ENCODE data around the gene JMY. TPM values are rescaled to one million over a fixed set of nuclear protein-coding genes. Genes with fewer than 3 reads are reported as not detected.

JMY gene
- total RNA-seq (2021; fragmentation: NEBNext Ultra II Directional; extraction: Animal tissue kit (Norgen Biotek cat#: 25700)) (13.9 and 14.0 TPM in 2 replicates), polyA plus RNA-seq (2011; rRNA removed) (1.7 and 2.8 TPM in 2 replicates), polyA minus RNA-seq (2011; rRNA and poly(A)+ RNA removed) (6.9 and 8.2 TPM in 2 replicates)
- 3.0 TPM for polyA plus RNA-seq (2011; cell fraction: cytosol; rRNA removed)
- polyA plus RNA-seq (2011; cell fraction: nucleus; rRNA removed), result 2.6 TPM
- polyA plus RNA-seq (2012, experiment 1 of 2), result 3.7 to 6.4 TPM (median 3.9 TPM) in 4 replicates
- 0.30 TPM for polyA plus RNA-seq (2012, experiment 2 of 2)
- polyA plus RNA-seq (2013, experiment 1 of 2), result 4.8 TPM
- 4.3 TPM for polyA plus RNA-seq (2013, experiment 2 of 2)
- polyA minus RNA-seq (2011; cell fraction: cytosol; rRNA and poly(A)+ RNA removed), result 8.6 TPM
- polyA minus RNA-seq (2011; cell fraction: nucleus; rRNA and poly(A)+ RNA removed), result 14.1 TPM
- long read RNA-seq, experiment 1, partial matches to known transcripts, result 5 of 10 reads
- long read RNA-seq, experiment 1, other reads (novel, unspliced or antisense), result 5 of 10 reads
- long read RNA-seq, experiment 2, result 0 reads

GRCh38 chr5:79235634-79236361 lies at the start of gene JMY:
TSS of gene JMY (plus strand) at chr5:79236131. CDS start at chr5:79236651, 520 bp downstream.
- Histone ChIP-seq H3K36me3 (ENCODE audit: control insufficient read depth in 2 of 4, insufficient read depth in 4 of 4, low read length in 3 of 4) (no peaks in the 10 kb centered on the region), H4K8ac (ENCODE audit: extremely low read depth, insufficient read depth, low read length) (peak within 1 kb of the TSS; percentile 98), H2AK5ac (ENCODE audit: low read depth, low read length) (no peak within 1 kb of the TSS), H2BK20ac (ENCODE audit: low read length) (no peak within 1 kb of the TSS), H3K4ac (replicated peaks; ENCODE audit: insufficient read length, low read depth, low read length) (no peak within 1 kb of the TSS), H4K91ac (replicated peaks; ENCODE audit: insufficient read length, low read length) (peak within 1 kb of the TSS; percentile 84), H2BK5ac (ENCODE audit: low read depth, low read length) (peak within 1 kb of the TSS; percentile 54), H3K56ac (replicated peaks; ENCODE audit: insufficient read length, low read depth, low read length) (peak within 1 kb of the TSS; percentile 59), H3K79me1 (ENCODE audit: low read depth, low read length) (0 out of 2 replicates have a peak, but pooled peaks cover 4% of the 10 kb centered on the region), H4K5ac (ENCODE audit: insufficient read length, low read depth, low read length) (peak within 1 kb of the TSS; percentile 88), H3K4me2 (ENCODE audit: insufficient read depth in 1 of 2, low read depth in 2 of 2, low read length in 2 of 2) (peak within 1 kb of the TSS; percentile 88 to 93), H2BK12ac (ENCODE audit: low read depth, low read length) (peak within 1 kb of the TSS; percentile 75; the same call in 1 of the 2 replicates), H4K20me1 (replicated peaks in 1 of 2; ENCODE audit: control insufficient read depth in 1 of 2, insufficient read depth in 2 of 2, low read length in 2 of 2) (no peaks in the 10 kb centered on the region), H3K79me2 (ENCODE audit: control insufficient read depth in 1 of 2, insufficient read depth in 2 of 2, low read length in 2 of 2) (peaks cover 0 to 40% of the 10 kb centered on the region in 2 experiments; a peak in 2 of 4 replicates), H2BK120ac (replicated peaks; ENCODE audit: low read depth, low read length) (peak within 1 kb of the TSS; percentile 78), H2BK15ac (ENCODE audit: low read length) (peak within 1 kb of the TSS; percentile 81; the same call in 1 of the 2 replicates), H3K14ac (ENCODE audit: insufficient read length) (peak within 1 kb of the TSS; percentile 97), H3K23ac (ENCODE audit: insufficient read length) (no peak within 1 kb of the TSS), H3K4me1 (replicated peaks in 1 of 4; ENCODE audit: control insufficient read depth in 3 of 4, insufficient read depth in 4 of 4, low read length in 3 of 4) (peaks cover 0 to 2% (median under 1%) of the 10 kb centered on the region in 4 experiments; a peak in 1 of 7 replicates), H3K27ac (ENCODE audit: low read depth, low read length) (peak within 1 kb of the TSS; percentile 92), H2AFZ (ENCODE audit: low read length) (peak within 1 kb of the TSS; percentile 98; the same call in 1 of the 2 replicates), H3K9ac (replicated peaks in 1 of 4; ENCODE audit: extremely low read depth in 1 of 4, low read depth in 3 of 4, low read length in 3 of 4) (peak within 1 kb of the TSS; percentile 75 to 91 (median 88)), H3K23me2 (ENCODE audit: low read depth, low read length) (peaks cover 13% of the 10 kb centered on the region), H3K27me3 (replicated peaks in 1 of 4; ENCODE audit: control insufficient read depth in 3 of 4, extremely low read depth in 1 of 4, insufficient read depth in 3 of 4, low read length in 3 of 4) (no peaks in the 10 kb centered on the region), H3K9me3 (ENCODE audit: insufficient read depth in 2 of 2, low read depth in 1 of 2, low read length in 1 of 2) (no peaks in the 10 kb centered on the region), H3K4me3 (ENCODE audit: extremely low read depth in 1 of 4, insufficient read depth in 2 of 4, low read depth in 3 of 4, low read length in 4 of 4) (peak within 1 kb of the TSS; percentile 70 to 89 (median 83)), H3K18ac (ENCODE audit: extremely low read depth, low read length) (peak within 1 kb of the TSS; percentile 97)
- WGBS, 2 experiments (ENCODE audit: extremely low coverage in 1 of 2, insufficient coverage in 1 of 2, insufficient read length in 1 of 2, insufficient replicate concordance in 2 of 2, low coverage in 1 of 2, low lambda C conversion rate in 2 of 2, missing lambda C conversion rate in 1 of 2), result 2% methylated on average over 59 of the region's 83 CpGs; no CpG with 5 or more reads in 1 of the 2 experiments
- FAIRE-seq (no peak), DNase-seq (ENCODE audit: low read depth in 1 of 2, low spot score in 2 of 2) (peak; percentile 41 to 80)
- ChIA-PET POLR2A (ENCODE audit: partially characterized antibody) (interaction anchor here (0.9 to 2.7 kb wide), 9 partner anchors 8 to 277 kb away, joined by 3 to 17 read pairs (median 3); partner anchors contain the start of gene HOMER1), CTCF (ENCODE audit: partially characterized antibody) (interaction anchor here (1.0 to 2.1 kb wide), 5 partner anchors 20 to 228 kb away, joined by 3 to 20 read pairs (median 3); no protein-coding TSS in a partner anchor)
- TF ChIP-seq RXRA (IDR thresholded peaks at IDR 0.05; ENCODE audit: insufficient read depth, low read depth, low read length) (no peak), RAD21 (IDR thresholded peaks at IDR 0.05 in 1 of 2, conservative IDR thresholded peaks at IDR 0.05 in 1 of 2; ENCODE audit: low read depth in 2 of 2, low read length in 2 of 2) (no peak; a peak in 1 of 4 replicates), USF2 (IDR thresholded peaks at IDR 0.05; ENCODE audit: low read length) (peak; percentile 76), PHF8 (conservative IDR thresholded peaks at IDR 0.05; ENCODE audit: low read depth, low read length) (peak; percentile 71), E2F6 (IDR thresholded peaks at IDR 0.05) (peak; percentile 60; the same call in 1 of the 2 replicates), NRF1 (IDR thresholded peaks at IDR 0.05; ENCODE audit: low read depth, low read length) (peak; percentile 2; the same call in 1 of the 2 replicates)
